Measurements from ENCODE around the gene RNF40.

Gene RNF40

GRCh38 chr16:30793508-30794069 is 31.5 kb downstream of the RNF40 start:
- H3K9me2 ChIP-seq (replicated peaks; ENCODE audit: control insufficient read depth, low read length): no peaks in the 10 kb centered on the region
- H3K79me2 ChIP-seq (ENCODE audit: control insufficient read depth, low read length): no peaks in the 10 kb centered on the region
- H3K4me1 ChIP-seq (ENCODE audit: control insufficient read depth, low read length): no peaks in the 10 kb centered on the region
- no peaks in the 10 kb centered on the region for H3K27me3 ChIP-seq (ENCODE audit: control insufficient read depth, low read length)
- no peaks in the 10 kb centered on the region for H3K9me3 ChIP-seq (ENCODE audit: control insufficient read depth, insufficient read depth, low read length)
- no peak for TF ChIP-seq EZH2phosphoT487 (IDR thresholded peaks at IDR 0.05; ENCODE audit: borderline replicate concordance, low read length)
- no peak for TF ChIP-seq CTCF (IDR thresholded peaks at IDR 0.05; ENCODE audit: low read depth, low read length, poor library complexity, severe bottlenecking)
- no peaks in the 10 kb centered on the region for H4K20me1 ChIP-seq (ENCODE audit: control insufficient read depth, insufficient read depth, low read depth, low read length)
- no peaks in the 10 kb centered on the region for H3K36me3 ChIP-seq (ENCODE audit: control insufficient read depth, low read length)
- H3K4me3 ChIP-seq (ENCODE audit: low read length): no peak overlapping the region
- no peaks in the 10 kb centered on the region for H3F3A ChIP-seq (ENCODE audit: control insufficient read depth, insufficient read depth)
- no peak overlapping the region for H3K4me2 ChIP-seq (ENCODE audit: low read length)
- no peak overlapping the region for H3K27ac ChIP-seq (ENCODE audit: low read depth, low read length)

- no peaks in the 10 kb centered on the region for H3K4me1 ChIP-seq (ENCODE audit: control insufficient read depth, low read length)
- H3K9me3 ChIP-seq (ENCODE audit: control insufficient read depth, insufficient read depth, low read length): no peaks in the 10 kb centered on the region
- no peaks in the 10 kb centered on the region for H3K27me3 ChIP-seq (ENCODE audit: control insufficient read depth, low read length)
- H3F3A ChIP-seq (ENCODE audit: control insufficient read depth, insufficient read depth): no peaks in the 10 kb centered on the region
- H3K79me2 ChIP-seq (ENCODE audit: control insufficient read depth, low read length): no peaks in the 10 kb centered on the region
- TF ChIP-seq EZH2phosphoT487 (IDR thresholded peaks at IDR 0.05; ENCODE audit: borderline replicate concordance, low read length): no peak
- no peak for TF ChIP-seq CTCF (IDR thresholded peaks at IDR 0.05; ENCODE audit: low read depth, low read length, poor library complexity, severe bottlenecking)
- no peak overlapping the region for H3K4me2 ChIP-seq (ENCODE audit: low read length)
- no peaks in the 10 kb centered on the region for H4K20me1 ChIP-seq (ENCODE audit: control insufficient read depth, insufficient read depth, low read depth, low read length)
- H3K4me3 ChIP-seq (ENCODE audit: low read length): no peak overlapping the region
- H3K36me3 ChIP-seq (ENCODE audit: control insufficient read depth, low read length): no peaks in the 10 kb centered on the region
- H3K27ac ChIP-seq (ENCODE audit: low read depth, low read length): no peak overlapping the region
- H3K9me2 ChIP-seq (replicated peaks; ENCODE audit: control insufficient read depth, low read length): no peaks in the 10 kb centered on the region
Measured at GRCh38 chr16:30794634-30795033, 32.5 kb downstream of the RNF40 start.

GRCh38 chr16:30797670-30798309 is 35.7 kb downstream of the RNF40 start:
- Histone ChIP-seq H3K4me2 (ENCODE audit: low read length) (no peak overlapping the region), H4K20me1 (ENCODE audit: control insufficient read depth, insufficient read depth, low read depth, low read length) (no peaks in the 10 kb centered on the region), H3K27ac (ENCODE audit: low read depth, low read length) (no peak overlapping the region), H3F3A (ENCODE audit: control insufficient read depth, insufficient read depth) (no peaks in the 10 kb centered on the region), H3K27me3 (ENCODE audit: control insufficient read depth, low read length) (no peaks in the 10 kb centered on the region), H3K36me3 (ENCODE audit: control insufficient read depth, low read length) (no peaks in the 10 kb centered on the region), H3K4me3 (ENCODE audit: low read length) (no peak overlapping the region), H3K4me1 (ENCODE audit: control insufficient read depth, low read length) (no peaks in the 10 kb centered on the region), H3K9me2 (replicated peaks; ENCODE audit: control insufficient read depth, low read length) (no peaks in the 10 kb centered on the region), H3K79me2 (ENCODE audit: control insufficient read depth, low read length) (no peaks in the 10 kb centered on the region), H3K9me3 (ENCODE audit: control insufficient read depth, insufficient read depth, low read length) (no peaks in the 10 kb centered on the region)
- TF ChIP-seq CTCF (IDR thresholded peaks at IDR 0.05; ENCODE audit: low read depth, low read length, poor library complexity, severe bottlenecking) (no peak), EZH2phosphoT487 (IDR thresholded peaks at IDR 0.05; ENCODE audit: borderline replicate concordance, low read length) (no peak)
